GM23248 (cell line): Measurements from ENCODE around the gene CACNA2D1. TPM values are rescaled to one million over a fixed set of nuclear protein-coding genes. Genes with fewer than 3 reads are reported as not detected.
A peak's percentile ranks its signal among the peaks of the same experiment; 100 is the strongest.

Source experiments
- DNase-seq: peaks from one replicate; pipeline ENCODE4 v3.0.0-alpha.2; 2015
- H2AFZ ChIP-seq: fragments of 200-600 bp; sonication (generic); 2 replicates; pipeline ENCODE4 v1.6.1; 2016; ENCODE audit warnings: antibody characterized with exemption
- H3F3A ChIP-seq: fragments of 200-600 bp; sonication (generic); 2 replicates; pipeline ENCODE4 v1.6.1; 2016; ENCODE audit warnings: mild to moderate bottlenecking, antibody characterized with exemption, mixed run types; ENCODE audit not compliant: insufficient read depth
- H3K27ac ChIP-seq: fragments of 200-600 bp; sonication (generic); 2 replicates; pipeline ENCODE4 v1.5.1; 2016; ENCODE audit warnings: mild to moderate bottlenecking
- H3K27me3 ChIP-seq: fragments of 200-600 bp; sonication (generic); replicated peaks from 2 replicates; pipeline ENCODE4 v1.6.1; 2016; ENCODE audit warnings: mild to moderate bottlenecking; ENCODE audit not compliant: insufficient read depth
- H3K36me3 ChIP-seq: fragments of 200-600 bp; sonication (generic); 2 replicates; pipeline ENCODE4 v1.6.1; 2016; ENCODE audit warnings: low read depth, mild to moderate bottlenecking
- H3K4me1 ChIP-seq: fragments of 200-600 bp; sonication (generic); 2 replicates; pipeline ENCODE4 v1.6.1; 2016; ENCODE audit warnings: mild to moderate bottlenecking; ENCODE audit not compliant: insufficient read depth
- H3K4me2 ChIP-seq: fragments of 200-600 bp; sonication (generic); one replicate; pipeline ENCODE4 v1.6.1; 2016; ENCODE audit warnings: mild to moderate bottlenecking; ENCODE audit not compliant: unreplicated experiment
- H3K4me3 ChIP-seq: fragments of 200-600 bp; sonication (generic); 2 replicates; pipeline ENCODE4 v1.5.1; 2016; ENCODE audit warnings: mild to moderate bottlenecking
- H3K79me2 ChIP-seq: fragments of 200-600 bp; sonication (generic); 2 replicates; pipeline ENCODE4 v1.6.1; 2016; ENCODE audit warnings: mild to moderate bottlenecking; ENCODE audit not compliant: insufficient read depth
- H3K9ac ChIP-seq: fragments of 200-600 bp; sonication (generic); 2 replicates; pipeline ENCODE4 v1.6.1; 2016; ENCODE audit warnings: mild to moderate bottlenecking
- H3K9me2 ChIP-seq: fragments of 200-600 bp; sonication (generic); 2 replicates; pipeline ENCODE4 v1.6.1; 2016; ENCODE audit warnings: mixed run types, mild to moderate bottlenecking, moderate library complexity; ENCODE audit not compliant: insufficient read depth
- H3K9me3 ChIP-seq: fragments of 200-600 bp; sonication (generic); one replicate; pipeline ENCODE4 v1.6.1; 2017; ENCODE audit warnings: low read depth
- H4K20me1 ChIP-seq: fragments of 200-600 bp; sonication (generic); 2 replicates; pipeline ENCODE4 v1.6.0; 2016; ENCODE audit not compliant: insufficient read depth
- EZH2 ChIP-seq: fragments of 200-600 bp; sonication (generic); IDR thresholded peaks from 2 replicates; pipeline ENCODE4 v1.6.1; 2018; ENCODE audit warnings: antibody characterized with exemption, mild to moderate bottlenecking; ENCODE audit not compliant: insufficient read depth, poor library complexity, severe bottlenecking
- EZH2phosphoT487 ChIP-seq: fragments of 200-600 bp; sonication (generic); IDR thresholded peaks from 2 replicates; pipeline ENCODE4 v1.6.1; 2018; ENCODE audit warnings: antibody characterized with exemption, moderate library complexity, mild to moderate bottlenecking, low read depth; ENCODE audit not compliant: insufficient read depth
- WGBS, 2 experiments: methylation state at CpG; one replicate each; pipeline ENCODE4 v1.1.6; 2015 to 2017; ENCODE audit warnings: low lambda C conversion rate in 2 of 2, low coverage in 1 of 2; ENCODE audit errors: missing lambda C conversion rate in 2 of 2; 5-methylcytosine and 5-hydroxymethylcytosine counted together
- in situ Hi-C: fragments of 300-500 bp; cut with MboI; formaldehyde crosslinking; loops from 2 replicates; pipeline ENCODE4 v1.15.0; 2020
- polyA plus RNA-seq: library from polyadenylated mRNA; unstranded; fragments of >200 nt; fragmentation: Nextera tagmentation; extraction: Ambion mirVana; gene quantifications from 2 replicates; pipeline ENCODE4 v1.2.1, GENCODE V29; 2016
- total RNA-seq: library from RNA; depleted of rRNA; stranded (reverse); fragments of >200 nt; shearing (Covaris generic); gene quantifications from 2 replicates; pipeline ENCODE4 v1.2.3, GENCODE V29; 2014

CACNA2D1 gene
- total and polyA plus RNA-seq, 2 experiments from 2014 or later, result 7.7 to 21.2 TPM

- 96% methylated on average over 3 of the region's 3 CpGs for WGBS, 2 experiments
These were observed 1.7 kb upstream of the CACNA2D1 start for GRCh38 chr7:82445271-82445670.

GRCh38 chr7:82444220-82444909 lies 788 bp upstream of the CACNA2D1 start:
- Histone ChIP-seq H3K9me2 (no peaks in the 10 kb centered on the region), H3K36me3 (no peaks in the 10 kb centered on the region), H4K20me1 (0 out of 2 replicates have a peak, but pooled peaks cover 4% of the 10 kb centered on the region), H3K4me3 (peak overlapping the region; percentile 93), H3K4me1 (peaks cover 12% of the 10 kb centered on the region; the same call in 1 of the 2 replicates), H3K9ac (peak overlapping the region; percentile 92), H3K4me2 (peak overlapping the region; percentile 92), H3F3A (no peaks in the 10 kb centered on the region), H3K9me3 (no peaks in the 10 kb centered on the region), H2AFZ (peak overlapping the region; percentile 94), H3K79me2 (peaks cover 36% of the 10 kb centered on the region), H3K27ac (peak overlapping the region; percentile 65; the same call in 1 of the 2 replicates), H3K27me3 (no peaks in the 10 kb centered on the region)
- WGBS, 2 experiments, result 33 to 36% methylated on average over 22 of the region's 22 CpGs
- TF ChIP-seq EZH2phosphoT487 (no peak), EZH2 (no peak)
- in situ Hi-C loops, result no loop called here
- DNase-seq, result no peak

More at GRCh38 chr7:82445271-82445670, 1.7 kb upstream of the CACNA2D1 start:
- Histone ChIP-seq H3K79me2 (peaks cover 27% of the 10 kb centered on the region), H4K20me1 (0 out of 2 replicates have a peak, but pooled peaks cover 4% of the 10 kb centered on the region), H3K27ac (no peak overlapping the region), H3K4me2 (no peak overlapping the region), H3K4me3 (no peak overlapping the region), H3K27me3 (no peaks in the 10 kb centered on the region), H2AFZ (no peak overlapping the region), H3K36me3 (no peaks in the 10 kb centered on the region), H3K9me3 (no peaks in the 10 kb centered on the region), H3F3A (no peaks in the 10 kb centered on the region), H3K9ac (no peak overlapping the region), H3K9me2 (no peaks in the 10 kb centered on the region), H3K4me1 (peaks cover 12% of the 10 kb centered on the region; the same call in 1 of the 2 replicates)
- TF ChIP-seq EZH2 (no peak), EZH2phosphoT487 (no peak)
- DNase-seq, result no peak
- in situ Hi-C loops, result no loop called here

- Histone ChIP-seq H3K79me2 (peaks cover 49% of the 10 kb centered on the region), H3K36me3 (no peaks in the 10 kb centered on the region), H3K9ac (peak overlapping the region; percentile 92), H3K27ac (peak overlapping the region; percentile 65), H3F3A (no peaks in the 10 kb centered on the region), H3K9me2 (no peaks in the 10 kb centered on the region), H4K20me1 (0 out of 2 replicates have a peak, but pooled peaks cover 4% of the 10 kb centered on the region), H3K27me3 (no peaks in the 10 kb centered on the region), H3K9me3 (no peaks in the 10 kb centered on the region), H3K4me2 (peak overlapping the region; percentile 89), H3K4me3 (peak overlapping the region; percentile 93), H2AFZ (peak overlapping the region; percentile 94), H3K4me1 (peaks cover 12% of the 10 kb centered on the region; the same call in 1 of the 2 replicates)
- in situ Hi-C loops, result no loop called here
- no peak for TF ChIP-seq EZH2
- no peak for TF ChIP-seq EZH2phosphoT487
- WGBS, 2 experiments, result 2% methylated on average over 19 to 45 of the region's 64 CpGs
- DNase-seq, result peak; percentile 71
These were observed 486 bp downstream of the CACNA2D1 start for GRCh38 chr7:82443036-82443546.

- Histone ChIP-seq H4K20me1 (0 out of 2 replicates have a peak, but pooled peaks cover 4% of the 10 kb centered on the region), H3K27me3 (no peaks in the 10 kb centered on the region), H3F3A (no peaks in the 10 kb centered on the region), H3K4me1 (peaks cover 12% of the 10 kb centered on the region; the same call in 1 of the 2 replicates), H3K36me3 (no peaks in the 10 kb centered on the region), H3K79me2 (peaks cover 54% of the 10 kb centered on the region), H3K9me2 (no peaks in the 10 kb centered on the region), H3K4me2 (peak overlapping the region; percentile 89), H3K4me3 (peak overlapping the region; percentile 93), H2AFZ (peak overlapping the region; percentile 94), H3K9ac (peak overlapping the region; percentile 92), H3K9me3 (no peaks in the 10 kb centered on the region), H3K27ac (peak overlapping the region; percentile 65)
- in situ Hi-C loops, result no loop called here
- 1% methylated on average over 22 of the region's 22 CpGs for WGBS, 2 experiments
- TF ChIP-seq EZH2 (no peak), EZH2phosphoT487 (no peak)
- DNase-seq, result no peak
These were observed 1.0 kb downstream of the CACNA2D1 start for GRCh38 chr7:82442492-82443035.
